HG02981 (cell line): ENCODE data around the gene LPP.
A peak's percentile ranks its signal among the peaks of the same experiment; 100 is the strongest.

ENCODE experiments used
- ATAC-seq: cut with Tn5 transposase; IDR thresholded peaks from one replicate; pipeline ENCODE4 v1.9.1; 2021; ENCODE audit warnings: mild to moderate bottlenecking, moderate library complexity; ENCODE audit not compliant: unreplicated experiment

Gene LPP, protein sequence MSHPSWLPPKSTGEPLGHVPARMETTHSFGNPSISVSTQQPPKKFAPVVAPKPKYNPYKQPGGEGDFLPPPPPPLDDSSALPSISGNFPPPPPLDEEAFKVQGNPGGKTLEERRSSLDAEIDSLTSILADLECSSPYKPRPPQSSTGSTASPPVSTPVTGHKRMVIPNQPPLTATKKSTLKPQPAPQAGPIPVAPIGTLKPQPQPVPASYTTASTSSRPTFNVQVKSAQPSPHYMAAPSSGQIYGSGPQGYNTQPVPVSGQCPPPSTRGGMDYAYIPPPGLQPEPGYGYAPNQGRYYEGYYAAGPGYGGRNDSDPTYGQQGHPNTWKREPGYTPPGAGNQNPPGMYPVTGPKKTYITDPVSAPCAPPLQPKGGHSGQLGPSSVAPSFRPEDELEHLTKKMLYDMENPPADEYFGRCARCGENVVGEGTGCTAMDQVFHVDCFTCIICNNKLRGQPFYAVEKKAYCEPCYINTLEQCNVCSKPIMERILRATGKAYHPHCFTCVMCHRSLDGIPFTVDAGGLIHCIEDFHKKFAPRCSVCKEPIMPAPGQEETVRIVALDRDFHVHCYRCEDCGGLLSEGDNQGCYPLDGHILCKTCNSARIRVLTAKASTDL

GRCh38 chr3:188154014-188154808 is at the start of gene LPP:
Gene LPP (plus strand): TSS chr3:188154157. CDS start chr3:188406121, 251,964 bp downstream.
- peak; percentile 74 for ATAC-seq

GRCh38 chr3:188106006-188106405 is 48.0 kb upstream of the LPP start:
- ATAC-seq, result no peak

- no peak for ATAC-seq
These were observed 47.5 kb upstream of the LPP start for GRCh38 chr3:188106454-188106853.

- no peak for ATAC-seq
These were observed 46.8 kb upstream of the LPP start for GRCh38 chr3:188106887-188107830.

GRCh38 chr3:188108703-188109412 is 45.1 kb upstream of the LPP start:
- no peak for ATAC-seq

- no peak for ATAC-seq
These were observed 42.9 kb upstream of the LPP start for GRCh38 chr3:188111002-188111584.

- no peak for ATAC-seq
These were observed 40.2 kb upstream of the LPP start for GRCh38 chr3:188113756-188114155.

DNA sequence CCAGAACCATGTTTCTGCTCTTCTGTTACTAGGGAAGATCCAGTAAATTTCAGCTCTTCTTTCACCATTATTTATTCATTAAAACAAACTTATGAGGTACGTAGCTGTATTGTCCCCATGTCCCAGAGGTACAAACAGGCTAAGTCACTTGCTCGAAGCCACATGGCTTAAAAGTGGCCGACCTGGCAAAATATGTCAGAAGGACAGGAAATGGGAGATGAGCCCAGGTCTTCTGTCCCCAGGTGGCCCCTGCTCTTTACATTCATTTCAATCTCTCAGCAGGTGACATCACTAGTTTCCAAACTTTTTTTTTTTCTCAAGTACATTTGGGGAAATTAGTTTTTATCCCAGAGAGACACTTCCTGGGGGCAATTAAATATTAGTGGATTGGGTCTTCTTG is 34.1 kb upstream of the LPP start:
- no peak for ATAC-seq

- no peak for ATAC-seq
These were observed 31.3 kb upstream of the LPP start for GRCh38 chr3:188122571-188123169.

DNA sequence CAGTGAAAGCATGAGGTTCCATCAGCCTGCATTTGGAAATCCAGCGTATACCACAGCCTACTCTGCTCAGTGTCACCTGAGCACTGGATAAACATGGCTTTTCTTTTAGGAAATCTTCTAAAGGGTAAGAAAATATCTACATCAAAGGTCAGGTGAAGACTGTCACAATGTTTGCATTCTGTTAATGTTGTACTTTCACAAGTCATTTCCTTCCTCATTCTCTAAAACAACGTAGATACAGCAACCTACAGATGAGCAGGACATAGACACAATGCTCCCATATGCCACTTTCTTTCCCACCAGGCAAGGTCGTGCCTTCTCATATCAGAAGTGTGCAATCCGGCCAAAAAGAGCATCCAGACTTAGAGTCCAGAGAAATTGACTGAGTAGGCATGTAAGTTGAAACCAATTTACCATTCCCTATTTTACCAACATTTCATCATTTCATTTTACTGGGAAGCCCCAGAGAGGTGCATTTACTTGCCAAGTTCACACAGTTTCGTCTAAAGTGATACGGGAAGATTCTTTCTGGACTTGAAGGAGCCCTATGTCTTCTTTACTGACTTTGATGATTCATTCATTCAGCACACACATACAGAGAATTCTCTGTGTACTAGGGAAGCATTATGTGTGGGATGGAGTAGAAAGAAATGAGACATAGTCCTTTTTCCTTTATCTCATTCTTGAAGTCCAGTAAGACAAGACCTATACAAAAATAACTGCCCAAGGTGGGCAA is 30.6 kb upstream of the LPP start:
- no peak for ATAC-seq

- no peak for ATAC-seq
These were observed 29.8 kb upstream of the LPP start for GRCh38 chr3:188124184-188124583.

- no peak for ATAC-seq
These were observed 28.9 kb upstream of the LPP start for GRCh38 chr3:188125076-188125475.

GRCh38 chr3:188126276-188126675 is 27.7 kb upstream of the LPP start:
- no peak for ATAC-seq

DNA sequence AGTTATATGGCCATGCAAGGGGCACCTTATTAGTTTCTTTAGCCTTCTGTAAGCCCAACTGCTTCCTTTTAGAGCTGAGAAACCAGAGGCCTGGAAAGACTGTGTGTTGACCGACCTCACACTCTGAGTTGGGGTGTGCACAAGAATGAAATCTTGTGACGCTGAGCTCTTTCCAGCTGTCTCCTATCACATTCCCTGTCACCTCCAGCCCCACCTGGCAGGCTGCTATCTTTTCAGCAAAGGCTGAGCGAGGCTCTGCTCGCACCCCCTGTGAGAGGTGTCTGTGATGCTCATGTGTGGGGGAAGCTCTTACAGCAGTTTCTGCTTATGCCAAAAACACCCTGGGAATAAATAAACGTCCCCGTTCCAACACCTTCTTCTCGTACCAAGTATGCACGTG is 27.0 kb upstream of the LPP start:
- ATAC-seq, result no peak

- no peak for ATAC-seq
These were observed 25.1 kb upstream of the LPP start for GRCh38 chr3:188128905-188129304.

- peak; percentile 62 for ATAC-seq
These were observed 22.9 kb upstream of the LPP start for GRCh38 chr3:188131023-188131422.

DNA sequence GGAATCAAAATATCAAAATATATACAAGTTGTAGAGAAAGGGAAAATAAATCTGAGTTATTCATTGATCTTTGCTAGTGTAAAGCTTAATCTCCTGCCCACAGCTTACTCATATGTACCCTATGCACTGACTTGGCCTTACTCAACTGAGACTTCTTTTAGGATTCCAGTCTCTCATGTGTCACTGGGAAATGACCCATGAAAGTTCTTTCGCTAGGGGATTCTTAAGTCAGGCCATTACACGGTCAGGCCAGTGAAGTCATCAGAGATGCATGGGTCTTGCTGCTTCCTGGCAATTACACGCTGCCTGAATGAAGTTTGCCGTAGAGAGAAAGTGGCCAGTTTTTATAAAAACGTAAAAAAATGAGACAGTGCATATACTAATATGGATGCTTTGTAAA is 20.7 kb upstream of the LPP start:
- peak; percentile 60 for ATAC-seq

GRCh38 chr3:188133646-188134045 is 20.3 kb upstream of the LPP start:
- no peak for ATAC-seq

DNA sequence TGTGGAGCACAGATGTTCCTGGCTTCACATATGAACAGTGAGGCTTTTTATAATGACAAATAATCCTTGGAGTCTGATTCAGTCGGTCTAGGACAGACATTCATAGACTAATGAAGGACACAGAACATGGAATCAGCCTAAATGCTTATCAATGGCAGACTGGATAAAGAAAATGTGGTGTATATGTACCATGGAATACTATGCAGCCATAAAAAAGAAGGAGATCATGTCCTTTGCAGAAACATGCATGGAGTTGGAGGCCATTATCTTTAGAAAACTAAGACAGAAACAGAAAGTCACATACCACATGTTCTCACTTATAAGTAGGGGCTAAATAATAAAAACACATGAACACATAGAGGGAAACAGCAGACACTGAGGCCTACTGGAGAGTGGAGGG is 19.9 kb upstream of the LPP start:
- no peak for ATAC-seq
